Activated T-cell treated with anti-CD3 and anti-CD28 coated beads, Interleukin-2, amount 50 U/mL, for 4 hours (primary cell): ENCODE data around the gene SHISAL1. TPM values are rescaled to one million over a fixed set of nuclear protein-coding genes. Genes with fewer than 3 reads are reported as not detected.
A peak's percentile ranks its signal among the peaks of the same experiment; 100 is the strongest.

Experiments used
- ATAC-seq, 2 donors: fragments of 200-7000 bp; cut with Tn5 transposase; one replicate each; pipeline ENCODE4 v1.10.0; 2021
- DNase-seq: peaks from one replicate; pipeline ENCODE4 v3.0.0-alpha.2; 2020
- H3K27me3 Mint-ChIP-seq: one replicate; pipeline ENCODE4 v1.8.0; 2021; ENCODE audit warnings: low read depth, mixed read lengths
- H3K36me3 Mint-ChIP-seq: one replicate; pipeline ENCODE4 v1.8.0; 2022; ENCODE audit warnings: mixed read lengths; ENCODE audit not compliant: insufficient read depth
- H3K4me1 Mint-ChIP-seq: one replicate; pipeline ENCODE4 v1.8.0; 2021; ENCODE audit warnings: low read depth, mixed read lengths
- H3K4me3 Mint-ChIP-seq: one replicate; pipeline ENCODE4 v1.8.0; 2021; ENCODE audit warnings: mild to moderate bottlenecking, moderate library complexity, mixed read lengths
- H3K9me3 Mint-ChIP-seq: one replicate; pipeline ENCODE4 v1.8.0; 2021; ENCODE audit warnings: mixed read lengths
- total RNA-seq, 3 donors: library from RNA; stranded (reverse); gene quantifications; one replicate each; pipeline ENCODE4 v1.2.1, GENCODE V29; 2021

SHISAL1 gene
- not detected for total RNA-seq

DNA sequence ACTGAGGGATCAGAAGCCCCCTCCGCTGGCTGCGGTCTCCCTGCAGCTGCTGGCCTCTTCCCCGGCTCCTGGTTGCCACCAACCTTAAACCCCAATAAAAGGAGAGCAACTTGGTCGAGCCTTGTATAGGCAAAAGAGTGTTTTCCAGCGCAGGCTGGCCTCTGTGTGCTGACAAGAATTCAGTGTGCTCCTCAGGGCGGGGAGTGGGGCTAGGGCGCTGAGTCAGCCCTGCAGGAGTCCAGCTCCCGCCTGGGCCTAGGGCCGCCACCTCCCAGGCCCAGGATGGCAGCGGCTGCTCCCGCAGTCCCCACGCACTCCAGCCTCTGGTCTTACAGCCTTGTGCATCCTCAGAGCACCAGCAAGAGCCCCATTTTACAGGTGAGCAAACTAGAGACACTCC is at the start of gene SHISAL1:
Gene SHISAL1, minus strand, starts transcription at position 186 of the 400 bp plus-strand sequence. CDS start 12,006 bp downstream, outside the sequence.
- Mint-ChIP-seq H3K4me3 (no peak within 1 kb of the TSS), H3K4me1 (peaks cover 11% of the 10 kb centered on the region), H3K9me3 (no peaks in the 10 kb centered on the region), H3K36me3 (no peaks in the 10 kb centered on the region), H3K27me3 (no peaks in the 10 kb centered on the region)
- no peak for DNase-seq
- no peak for ATAC-seq

GRCh38 chr22:44361391-44362126 is 48.8 kb upstream of the SHISAL1 start:
- DNase-seq, result no peak
- Mint-ChIP-seq H3K36me3 (no peaks in the 10 kb centered on the region), H3K9me3 (no peaks in the 10 kb centered on the region), H3K4me3 (no peak overlapping the region), H3K27me3 (peaks cover 12% of the 10 kb centered on the region), H3K4me1 (no peaks in the 10 kb centered on the region)
- no peak for ATAC-seq

GRCh38 chr22:44360668-44361381 is 48.1 kb upstream of the SHISAL1 start:
- Mint-ChIP-seq H3K36me3 (no peaks in the 10 kb centered on the region), H3K27me3 (peaks cover 15% of the 10 kb centered on the region), H3K4me1 (no peaks in the 10 kb centered on the region), H3K9me3 (no peaks in the 10 kb centered on the region), H3K4me3 (no peak overlapping the region)
- ATAC-seq (no peak), DNase-seq (no peak)

GRCh38 chr22:44360306-44360667 is 47.5 kb upstream of the SHISAL1 start:
- DNase-seq, result no peak
- Mint-ChIP-seq H3K9me3 (no peaks in the 10 kb centered on the region), H3K36me3 (no peaks in the 10 kb centered on the region), H3K4me1 (no peaks in the 10 kb centered on the region), H3K4me3 (no peak overlapping the region), H3K27me3 (peaks cover 15% of the 10 kb centered on the region)
- no peak for ATAC-seq

DNA sequence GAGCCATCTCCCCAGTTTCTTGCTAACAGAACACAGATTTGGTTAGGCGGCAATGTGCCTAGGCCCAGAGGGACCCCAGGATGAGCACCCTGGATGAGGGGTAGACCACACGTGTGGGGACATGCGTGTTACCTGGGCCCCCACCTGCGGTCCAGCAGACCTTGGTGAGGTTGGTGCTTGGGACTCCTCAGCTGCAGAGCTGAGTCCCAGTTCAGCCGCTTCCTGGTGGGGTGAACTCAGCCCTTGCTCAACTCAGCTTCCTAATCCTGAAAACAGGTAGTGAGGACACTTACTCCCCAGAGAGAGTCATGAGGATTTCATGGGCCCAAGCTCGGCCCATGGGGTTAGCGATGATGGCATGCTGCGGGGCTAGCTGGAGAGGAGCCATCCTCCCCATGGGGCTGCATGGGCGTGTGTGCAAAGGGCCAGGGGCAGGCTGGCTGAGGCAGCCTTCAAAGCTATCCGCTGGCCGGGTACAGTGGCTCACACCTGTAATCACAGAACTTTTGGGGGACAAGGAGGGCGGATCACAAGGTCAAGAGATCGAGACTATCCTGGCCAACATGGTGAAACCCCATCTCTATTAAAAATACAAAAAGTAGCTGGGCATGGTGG is 46.9 kb upstream of the SHISAL1 start:
- no peak overlapping the region for H3K4me3 Mint-ChIP-seq
- H3K9me3 Mint-ChIP-seq, result no peaks in the 10 kb centered on the region
- H3K27me3 Mint-ChIP-seq, result peaks cover 19% of the 10 kb centered on the region
- no peak for DNase-seq
- H3K36me3 Mint-ChIP-seq, result no peaks in the 10 kb centered on the region
- no peaks in the 10 kb centered on the region for H3K4me1 Mint-ChIP-seq
- no peak for ATAC-seq

- H3K9me3 Mint-ChIP-seq, result no peaks in the 10 kb centered on the region
- H3K4me3 Mint-ChIP-seq, result no peak overlapping the region
- DNase-seq, result no peak
- no peaks in the 10 kb centered on the region for H3K36me3 Mint-ChIP-seq
- no peaks in the 10 kb centered on the region for H3K4me1 Mint-ChIP-seq
- no peak for ATAC-seq
- peaks cover 22% of the 10 kb centered on the region for H3K27me3 Mint-ChIP-seq
Measured at GRCh38 chr22:44358709-44359440, 46.1 kb upstream of the SHISAL1 start.

DNA sequence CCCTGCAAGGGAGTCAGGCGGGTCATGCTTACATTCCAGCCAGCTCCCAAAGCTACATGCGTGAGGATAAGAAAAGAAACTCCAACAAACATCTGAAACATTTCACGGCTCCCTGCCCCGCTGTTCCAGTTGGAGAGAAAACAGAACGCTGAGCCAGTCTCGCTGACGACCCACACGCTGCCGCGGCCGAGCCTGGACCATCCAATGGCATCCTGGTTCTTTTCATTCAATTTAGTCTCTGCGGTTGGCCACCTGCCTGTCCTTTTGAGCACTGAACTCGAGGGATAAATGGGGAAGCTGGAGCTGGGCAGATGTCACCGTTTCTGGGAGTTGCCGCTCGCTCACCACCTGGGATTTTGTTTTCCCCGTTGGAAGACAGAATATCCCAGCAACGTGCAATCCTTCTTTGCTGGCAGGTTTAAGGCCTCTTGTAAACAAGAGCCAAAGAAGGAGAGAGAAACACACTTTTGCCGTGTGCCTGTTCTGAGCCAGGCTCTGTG is 45.3 kb upstream of the SHISAL1 start:
- H3K4me1 Mint-ChIP-seq, result no peaks in the 10 kb centered on the region
- H3K9me3 Mint-ChIP-seq, result no peaks in the 10 kb centered on the region
- ATAC-seq (no peak), DNase-seq (no peak)
- H3K36me3 Mint-ChIP-seq, result no peaks in the 10 kb centered on the region
- peaks cover 26% of the 10 kb centered on the region for H3K27me3 Mint-ChIP-seq
- H3K4me3 Mint-ChIP-seq, result no peak overlapping the region

DNA sequence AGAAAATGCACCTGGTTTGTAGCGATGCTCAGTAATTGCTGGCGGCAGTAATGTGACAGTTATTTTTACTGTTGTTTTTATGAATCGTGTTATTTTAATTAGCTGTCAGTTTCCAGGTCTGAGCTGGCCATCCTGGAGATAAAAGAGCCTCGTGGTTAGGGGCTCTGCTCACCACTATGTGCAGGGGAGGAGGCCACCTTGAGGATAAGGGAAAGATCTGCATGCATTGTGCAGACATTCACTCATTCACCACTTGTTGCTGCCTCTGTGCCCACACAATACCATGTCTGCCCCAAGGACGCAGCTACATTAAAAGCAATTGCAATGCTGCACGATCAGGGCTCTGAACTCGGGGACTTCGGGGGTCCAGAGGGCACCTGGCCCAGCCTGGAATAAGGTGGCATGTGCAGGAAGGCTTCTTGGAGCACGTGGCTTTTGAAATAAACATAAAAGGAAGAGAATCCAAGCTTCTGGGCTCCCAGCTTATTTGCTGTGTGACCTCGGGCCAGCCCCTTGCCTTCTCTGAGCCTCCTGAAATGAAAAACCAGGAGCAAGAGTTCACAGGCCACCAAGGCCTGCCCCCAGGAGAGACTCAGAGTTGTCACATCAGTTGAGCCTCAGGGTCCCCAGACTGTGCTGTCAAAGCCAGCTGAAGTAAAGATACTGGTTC is 44.7 kb upstream of the SHISAL1 start:
- H3K9me3 Mint-ChIP-seq, result no peaks in the 10 kb centered on the region
- no peak for DNase-seq
- H3K4me3 Mint-ChIP-seq, result no peak overlapping the region
- H3K36me3 Mint-ChIP-seq, result no peaks in the 10 kb centered on the region
- no peaks in the 10 kb centered on the region for H3K4me1 Mint-ChIP-seq
- ATAC-seq, result no peak
- H3K27me3 Mint-ChIP-seq, result peaks cover 26% of the 10 kb centered on the region

DNA sequence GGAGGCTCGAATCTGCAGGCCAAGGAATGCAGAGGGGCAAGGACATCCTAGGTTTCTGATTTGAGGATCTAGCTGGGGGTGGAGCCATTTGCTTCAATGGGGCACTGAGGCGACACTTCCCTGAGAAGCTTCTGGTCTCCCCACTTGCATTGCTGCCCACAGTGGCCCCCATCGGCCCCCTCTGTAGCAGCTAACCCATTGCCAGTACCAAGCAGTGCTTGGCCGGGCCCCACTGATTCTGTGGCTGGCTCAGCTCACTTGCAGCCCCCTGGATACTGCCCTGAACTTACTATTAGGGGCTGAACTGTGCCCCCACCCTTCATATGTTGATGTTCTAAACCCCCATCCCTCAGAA is 42.9 kb upstream of the SHISAL1 start:
- peaks cover 3% of the 10 kb centered on the region for H3K4me1 Mint-ChIP-seq
- ATAC-seq, result no peak
- H3K4me3 Mint-ChIP-seq, result no peak overlapping the region
- no peak for DNase-seq
- no peaks in the 10 kb centered on the region for H3K9me3 Mint-ChIP-seq
- H3K27me3 Mint-ChIP-seq, result peaks cover 29% of the 10 kb centered on the region
- H3K36me3 Mint-ChIP-seq, result no peaks in the 10 kb centered on the region

DNA sequence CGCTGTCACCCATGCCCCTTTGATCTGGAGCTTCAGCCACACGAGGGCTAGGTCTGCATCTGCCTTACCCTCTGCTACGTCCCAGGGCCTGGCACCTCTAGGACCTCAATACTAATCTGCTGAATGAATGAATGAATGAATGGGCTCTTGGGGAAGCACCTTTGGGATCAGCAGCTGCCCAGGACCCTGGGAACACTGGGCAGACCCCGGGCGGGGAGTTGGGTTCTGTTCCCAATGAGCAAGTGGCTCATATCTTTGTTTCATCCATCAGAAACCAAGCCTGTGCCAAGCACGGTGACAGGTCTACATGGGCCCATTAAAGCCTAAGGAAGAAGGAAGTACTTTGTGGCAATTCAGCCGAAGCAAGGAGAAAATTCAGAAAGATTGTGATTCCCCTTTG is 41.5 kb upstream of the SHISAL1 start:
- no peak for DNase-seq
- Mint-ChIP-seq H3K4me3 (no peak overlapping the region), H3K9me3 (no peaks in the 10 kb centered on the region), H3K36me3 (no peaks in the 10 kb centered on the region), H3K4me1 (peaks cover 3% of the 10 kb centered on the region), H3K27me3 (peaks cover 25% of the 10 kb centered on the region)
- no peak for ATAC-seq

- Mint-ChIP-seq H3K9me3 (no peaks in the 10 kb centered on the region), H3K27me3 (peaks cover 25% of the 10 kb centered on the region), H3K36me3 (no peaks in the 10 kb centered on the region), H3K4me1 (peaks cover 3% of the 10 kb centered on the region), H3K4me3 (no peak overlapping the region)
- DNase-seq (no peak), ATAC-seq (no peak)
Measured at GRCh38 chr22:44353041-44353440, 40.3 kb upstream of the SHISAL1 start.

GRCh38 chr22:44352378-44353035 is 39.8 kb upstream of the SHISAL1 start:
- H3K36me3 Mint-ChIP-seq, result no peaks in the 10 kb centered on the region
- no peak overlapping the region for H3K4me3 Mint-ChIP-seq
- ATAC-seq (no peak), DNase-seq (no peak)
- H3K27me3 Mint-ChIP-seq, result peaks cover 24% of the 10 kb centered on the region
- peaks cover 3% of the 10 kb centered on the region for H3K4me1 Mint-ChIP-seq
- no peaks in the 10 kb centered on the region for H3K9me3 Mint-ChIP-seq

GRCh38 chr22:44351685-44352377 is 39.1 kb upstream of the SHISAL1 start:
- H3K36me3 Mint-ChIP-seq, result no peaks in the 10 kb centered on the region
- peak; percentile 61 to 74 for ATAC-seq
- no peak overlapping the region for H3K4me3 Mint-ChIP-seq
- no peaks in the 10 kb centered on the region for H3K9me3 Mint-ChIP-seq
- peaks cover 18% of the 10 kb centered on the region for H3K27me3 Mint-ChIP-seq
- H3K4me1 Mint-ChIP-seq, result peaks cover 3% of the 10 kb centered on the region
- DNase-seq, result no peak
